Measurements from ENCODE around the gene SNX25. TPM values are rescaled to one million over a fixed set of nuclear protein-coding genes. Genes with fewer than 3 reads are reported as not detected.
"Not testable (repeated sequence)": the region's sequence is repeated elsewhere in the genome, so short reads cannot be mapped to it uniquely, and the experiment has no call there.

The SNX25 gene
- total and polyA plus RNA-seq, 5 donors: 10.5 to 19.9 (median 19.3) TPM

GRCh38 chr4:185304944-185305690, 95.7 kb downstream of the SNX25 start:
- WGBS: 79% methylated on average over 5 of the region's 5 CpGs

GRCh38 chr4:185305979-185306442, 96.6 kb downstream of the SNX25 start:
- ATAC-seq (peak in 1 of 2 donors; percentile 19), DNase-seq (no peak)
- H3K27me3 ChIP-seq (ENCODE audit: control insufficient read depth, insufficient read depth): no peaks in the 10 kb centered on the region
- H3K4me3 ChIP-seq (ENCODE audit: low read length): no peak overlapping the region
- intact Hi-C loops (cut with DNase I): loop anchor here in 1 of 4 donors (10.0 kb wide), 1 partner anchor 101 kb away; the partner anchor contains the start of genes CFAP97 and SNX25
- H3K9me3 ChIP-seq (ENCODE audit: control insufficient read depth, low read length): no peaks in the 10 kb centered on the region
- no peak overlapping the region for H3K27ac ChIP-seq (ENCODE audit: low read length)
- H3K4me1 ChIP-seq (ENCODE audit: control insufficient read depth, insufficient read depth, low read length): peaks cover 4% of the 10 kb centered on the region
- WGBS: 83% methylated on average over 7 of the region's 7 CpGs

More at GRCh38 chr4:185304944-185305690, 95.7 kb downstream of the SNX25 start:
- Histone ChIP-seq H3K27me3 (ENCODE audit: control insufficient read depth, insufficient read depth) (no peaks in the 10 kb centered on the region), H3K27ac (ENCODE audit: low read length) (no peak overlapping the region), H3K9me3 (ENCODE audit: control insufficient read depth, low read length) (no peaks in the 10 kb centered on the region), H3K4me3 (ENCODE audit: low read length) (no peak overlapping the region), H3K4me1 (ENCODE audit: control insufficient read depth, insufficient read depth, low read length) (peaks cover 4% of the 10 kb centered on the region)
- DNase-seq (no peak), ATAC-seq (peak; percentile 52 to 70)
- intact Hi-C loops (cut with DNase I): loop anchor here in 1 of 4 donors (10.0 kb wide), 1 partner anchor 100 kb away; the partner anchor contains the start of genes CFAP97 and SNX25

- Histone ChIP-seq H3K4me3 (ENCODE audit: low read length) (no peak overlapping the region), H3K9me3 (ENCODE audit: control insufficient read depth, low read length) (no peaks in the 10 kb centered on the region), H3K27me3 (ENCODE audit: control insufficient read depth, insufficient read depth) (no peaks in the 10 kb centered on the region), H3K27ac (ENCODE audit: low read length) (no peak overlapping the region), H3K4me1 (ENCODE audit: control insufficient read depth, insufficient read depth, low read length) (peaks cover 4% of the 10 kb centered on the region)
- no peak for ATAC-seq
- no peak for DNase-seq
- WGBS: 73% methylated on average over 5 of the region's 5 CpGs
- intact Hi-C loops (cut with DNase I): loop anchor here in 1 of 4 donors (10.0 kb wide), 1 partner anchor 103 kb away; the partner anchor contains the start of genes CFAP97 and SNX25
Observed at GRCh38 chr4:185307136-185307950, 97.9 kb downstream of the SNX25 start.

GRCh38 chr4:185309770-185310169, 100.4 kb downstream of the SNX25 start:
- H3K27me3 ChIP-seq (ENCODE audit: control insufficient read depth, insufficient read depth): no peaks in the 10 kb centered on the region
- H3K4me3 ChIP-seq (ENCODE audit: low read length): no peak overlapping the region
- DNase-seq (no peak), ATAC-seq (no peak)
- WGBS: 84% methylated on average over 4 of the region's 4 CpGs
- no peak overlapping the region for H3K27ac ChIP-seq (ENCODE audit: low read length)
- intact Hi-C loops (cut with DNase I): loop anchor here in 1 of 4 donors (10.0 kb wide), 1 partner anchor 105 kb away; the partner anchor contains the start of genes CFAP97 and SNX25
- H3K9me3 ChIP-seq (ENCODE audit: control insufficient read depth, low read length): no peaks in the 10 kb centered on the region
- H3K4me1 ChIP-seq (ENCODE audit: control insufficient read depth, insufficient read depth, low read length): peaks cover 4% of the 10 kb centered on the region

GRCh38 chr4:185311113-185311888, 101.9 kb downstream of the SNX25 start:
- 95% methylated on average over 5 of the region's 5 CpGs for WGBS
- Histone ChIP-seq H3K27ac (ENCODE audit: low read length) (no peak overlapping the region), H3K4me3 (ENCODE audit: low read length) (no peak overlapping the region), H3K9me3 (ENCODE audit: control insufficient read depth, low read length) (no peaks in the 10 kb centered on the region), H3K27me3 (ENCODE audit: control insufficient read depth, insufficient read depth) (no peaks in the 10 kb centered on the region), H3K4me1 (ENCODE audit: control insufficient read depth, insufficient read depth, low read length) (no peaks in the 10 kb centered on the region)
- intact Hi-C loops (cut with DNase I): no loop called here
- no peak for ATAC-seq
- DNase-seq: no peak

GRCh38 chr4:185312699-185313098, 103.3 kb downstream of the SNX25 start:
- WGBS: 95% methylated on average over 5 of the region's 5 CpGs
- intact Hi-C loops (cut with DNase I): no loop called here
- H3K4me1 ChIP-seq (ENCODE audit: control insufficient read depth, insufficient read depth, low read length): no peaks in the 10 kb centered on the region
- no peak overlapping the region for H3K27ac ChIP-seq (ENCODE audit: low read length)
- no peaks in the 10 kb centered on the region for H3K9me3 ChIP-seq (ENCODE audit: control insufficient read depth, low read length)
- H3K4me3 ChIP-seq (ENCODE audit: low read length): no peak overlapping the region
- H3K27me3 ChIP-seq (ENCODE audit: control insufficient read depth, insufficient read depth): no peaks in the 10 kb centered on the region
- DNase-seq (no peak), ATAC-seq (no peak)

GRCh38 chr4:185317462-185317861, 108.1 kb downstream of the SNX25 start:
- intact Hi-C loops (cut with DNase I); H3K9me3 ChIP-seq (ENCODE audit: control insufficient read depth, low read length); H3K4me3 ChIP-seq (ENCODE audit: low read length); DNase-seq; H3K27me3 ChIP-seq (ENCODE audit: control insufficient read depth, insufficient read depth); H3K27ac ChIP-seq (ENCODE audit: low read length); ATAC-seq; H3K4me1 ChIP-seq (ENCODE audit: control insufficient read depth, insufficient read depth, low read length): not testable (repeated sequence)
- 98% methylated on average over 3 of the region's 3 CpGs for WGBS

GRCh38 chr4:185317880-185318279, 108.5 kb downstream of the SNX25 start:
- intact Hi-C loops (cut with DNase I): no loop called here
- H3K4me1 ChIP-seq (ENCODE audit: control insufficient read depth, insufficient read depth, low read length): no peaks in the 10 kb centered on the region
- 89% methylated on average over 1 of the region's 1 CpG for WGBS
- ATAC-seq: no peak
- no peaks in the 10 kb centered on the region for H3K9me3 ChIP-seq (ENCODE audit: control insufficient read depth, low read length)
- H3K27ac ChIP-seq (ENCODE audit: low read length): no peak overlapping the region
- no peak overlapping the region for H3K4me3 ChIP-seq (ENCODE audit: low read length)
- H3K27me3 ChIP-seq (ENCODE audit: control insufficient read depth, insufficient read depth): no peaks in the 10 kb centered on the region
- DNase-seq: no peak

- Histone ChIP-seq H3K4me3 (ENCODE audit: low read length) (no peak overlapping the region), H3K27me3 (ENCODE audit: control insufficient read depth, insufficient read depth) (no peaks in the 10 kb centered on the region), H3K4me1 (ENCODE audit: control insufficient read depth, insufficient read depth, low read length) (no peaks in the 10 kb centered on the region), H3K9me3 (ENCODE audit: control insufficient read depth, low read length) (no peaks in the 10 kb centered on the region), H3K27ac (ENCODE audit: low read length) (no peak overlapping the region)
- intact Hi-C loops (cut with DNase I): no loop called here
- WGBS: 45% methylated on average over 2 of the region's 2 CpGs
- DNase-seq (no peak), ATAC-seq (no peak)
Observed at GRCh38 chr4:185318679-185319078, 109.3 kb downstream of the SNX25 start.

GRCh38 chr4:185322803-185323202, 113.4 kb downstream of the SNX25 start:
- WGBS: 87% methylated on average over 2 of the region's 2 CpGs
- no peak overlapping the region for H3K4me3 ChIP-seq (ENCODE audit: low read length)
- H3K27ac ChIP-seq (ENCODE audit: low read length): no peak overlapping the region
- no peaks in the 10 kb centered on the region for H3K27me3 ChIP-seq (ENCODE audit: control insufficient read depth, insufficient read depth)
- intact Hi-C loops (cut with DNase I): no loop called here
- no peaks in the 10 kb centered on the region for H3K4me1 ChIP-seq (ENCODE audit: control insufficient read depth, insufficient read depth, low read length)
- DNase-seq (no peak), ATAC-seq (no peak)
- no peaks in the 10 kb centered on the region for H3K9me3 ChIP-seq (ENCODE audit: control insufficient read depth, low read length)

Measured in right cardiac atrium (tissue), 5 donors.